GM21529 (cell line): ENCODE measurements around the gene RSPH10B.
"Not testable (repeated sequence)": the region's sequence is repeated elsewhere in the genome, so short reads cannot be mapped to it uniquely, and the experiment has no call there.

Experiments
- ATAC-seq: cut with Tn5 transposase; IDR thresholded peaks from one replicate; pipeline ENCODE4 v1.9.1; 2021; ENCODE audit not compliant: unreplicated experiment

Gene RSPH10B

DNA sequence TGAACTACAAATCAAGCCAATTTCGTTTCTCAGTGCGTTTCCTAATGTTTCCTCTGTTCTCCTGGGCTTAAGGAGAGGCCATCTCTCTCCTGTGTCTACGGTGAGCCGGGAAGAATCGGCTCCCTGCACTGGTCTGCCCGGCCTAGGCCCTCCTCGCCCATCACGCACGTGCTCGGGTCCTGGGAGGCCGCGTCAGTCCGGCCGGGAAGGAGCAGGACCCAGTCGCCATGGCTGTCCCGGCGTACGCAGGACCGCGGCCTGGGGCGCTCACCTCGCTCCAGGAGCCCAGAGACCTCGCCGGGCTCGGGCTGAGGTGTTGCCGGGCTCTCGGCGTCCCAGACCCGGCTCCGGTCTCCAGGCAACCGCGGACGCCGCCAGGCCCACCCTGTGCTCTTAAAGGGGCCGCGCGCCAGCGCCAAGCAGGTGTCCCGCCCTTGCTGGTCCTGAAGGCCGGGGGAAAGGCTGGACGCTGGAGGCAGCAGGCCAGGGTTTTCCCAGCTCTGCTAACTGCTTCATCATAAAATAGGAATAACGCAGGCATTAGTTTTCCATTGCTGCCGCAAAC is at the start of gene RSPH10B:
RSPH10B (minus strand) TSS at position 343 of the 565 bp plus-strand sequence. CDS start 3,573 bp downstream, outside the sequence.
- ATAC-seq, result not testable (repeated sequence)

GRCh38 chr7:6016653-6016966 is 46.1 kb upstream of the RSPH10B start:
- ATAC-seq, result no peak

DNA sequence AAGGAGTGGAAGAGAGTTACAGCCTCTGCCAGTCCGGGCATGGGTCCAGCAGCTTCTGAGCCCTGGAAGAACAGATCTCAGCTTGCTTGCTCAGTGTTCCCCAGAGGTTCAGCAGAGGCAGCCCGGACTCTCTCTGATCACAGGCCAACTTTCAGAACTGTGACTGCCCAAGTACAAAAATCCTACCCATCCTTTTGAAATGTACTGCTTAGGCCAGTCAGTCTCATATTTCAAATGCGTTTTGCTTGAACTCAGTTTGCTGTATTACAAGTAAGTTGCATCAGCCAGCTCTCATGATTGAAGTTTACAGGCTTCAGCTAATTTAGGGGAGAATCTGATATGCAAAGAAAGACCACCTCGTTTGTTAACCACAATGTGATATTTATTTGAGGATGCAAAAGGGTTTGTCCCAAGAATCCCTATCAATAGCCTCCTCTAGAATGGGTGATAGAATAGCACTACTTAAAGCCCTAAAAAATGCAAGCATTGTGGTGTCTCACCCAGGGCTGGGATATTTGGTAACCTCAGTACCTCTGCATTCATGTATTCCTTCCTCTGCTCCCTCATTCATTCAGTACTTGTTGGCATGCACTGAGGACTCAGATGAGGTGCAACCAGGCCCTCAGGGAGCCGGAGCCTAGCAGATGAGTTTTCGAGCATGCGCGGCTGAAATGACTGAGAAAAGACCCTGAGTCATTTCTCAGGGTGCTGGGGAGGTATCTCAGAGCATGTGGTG is 45.6 kb upstream of the RSPH10B start:
- peak; percentile 13 for ATAC-seq

DNA sequence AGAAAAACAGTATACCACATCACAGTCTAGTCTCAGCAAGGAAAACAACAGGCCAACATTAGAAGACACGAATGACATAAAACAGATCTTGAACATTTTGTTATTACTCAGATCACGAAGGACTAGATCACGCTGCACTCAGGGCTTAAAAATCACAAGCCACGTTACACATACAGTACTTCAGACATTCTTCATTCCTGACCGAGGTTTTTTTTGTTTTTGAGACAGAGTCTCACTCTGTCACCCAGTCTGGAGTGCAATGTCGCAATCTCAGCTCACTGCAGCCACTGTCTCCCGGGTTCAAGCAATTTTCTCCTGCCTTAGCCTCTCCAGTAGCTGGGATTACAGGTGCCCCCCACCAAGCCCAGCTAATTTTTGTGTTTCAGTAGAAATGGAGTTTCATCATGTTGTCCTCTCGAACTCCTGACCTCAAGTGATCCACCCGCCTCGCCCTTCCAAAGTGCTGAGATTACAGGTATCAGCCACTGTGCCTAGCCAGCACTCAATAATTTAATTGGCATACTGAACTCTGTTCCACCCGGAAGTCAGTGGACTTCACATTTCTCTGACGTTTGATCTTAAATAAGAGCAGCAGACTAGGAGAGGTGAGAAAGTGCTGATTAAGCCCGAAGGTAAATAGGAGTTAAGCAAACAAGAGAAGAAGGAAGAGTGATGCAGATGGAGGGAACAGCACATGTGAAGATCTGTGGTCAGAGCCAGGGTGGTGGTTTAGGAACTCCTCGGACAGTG is 42.0 kb upstream of the RSPH10B start:
- ATAC-seq, result no peak

DNA sequence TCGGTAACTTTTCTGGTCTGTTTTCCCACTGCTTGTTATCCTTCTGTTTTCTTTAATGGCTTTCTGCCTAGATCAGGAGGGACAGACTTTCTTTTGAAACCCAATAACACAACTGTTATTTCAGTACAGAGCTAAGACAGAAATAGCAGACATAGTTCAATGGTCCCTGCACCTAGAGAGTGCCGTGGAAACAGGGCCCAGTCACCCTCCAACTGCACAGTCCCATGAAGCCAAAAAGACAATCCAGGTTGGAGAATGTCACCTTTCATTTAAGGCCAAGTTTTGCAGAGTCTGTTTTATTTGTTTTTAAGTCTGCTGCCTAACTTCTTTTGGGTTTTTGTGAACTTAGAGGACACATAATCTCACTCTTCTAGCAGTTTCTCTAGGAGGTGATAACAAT is 41.1 kb upstream of the RSPH10B start:
- no peak for ATAC-seq

DNA sequence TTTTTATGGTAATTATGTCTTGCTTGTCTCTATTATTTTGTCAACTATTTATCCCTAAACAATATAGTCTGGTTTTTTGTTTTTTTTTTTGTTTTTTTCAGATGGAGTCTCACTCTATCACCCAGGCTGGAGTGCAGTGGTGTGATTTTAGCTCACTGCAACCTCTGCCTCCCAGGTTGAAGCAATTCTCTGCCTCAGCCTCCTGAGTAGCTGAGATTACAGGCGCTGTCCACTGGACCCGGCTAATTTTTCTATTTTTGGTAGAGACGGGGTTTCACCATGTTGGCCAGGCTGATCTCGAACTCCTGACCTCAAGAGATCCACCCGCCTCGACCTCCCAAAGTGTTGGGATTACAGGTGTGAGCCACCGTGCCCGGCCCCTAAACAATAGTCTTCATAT is 39.9 kb upstream of the RSPH10B start:
- ATAC-seq, result not testable (repeated sequence)

DNA sequence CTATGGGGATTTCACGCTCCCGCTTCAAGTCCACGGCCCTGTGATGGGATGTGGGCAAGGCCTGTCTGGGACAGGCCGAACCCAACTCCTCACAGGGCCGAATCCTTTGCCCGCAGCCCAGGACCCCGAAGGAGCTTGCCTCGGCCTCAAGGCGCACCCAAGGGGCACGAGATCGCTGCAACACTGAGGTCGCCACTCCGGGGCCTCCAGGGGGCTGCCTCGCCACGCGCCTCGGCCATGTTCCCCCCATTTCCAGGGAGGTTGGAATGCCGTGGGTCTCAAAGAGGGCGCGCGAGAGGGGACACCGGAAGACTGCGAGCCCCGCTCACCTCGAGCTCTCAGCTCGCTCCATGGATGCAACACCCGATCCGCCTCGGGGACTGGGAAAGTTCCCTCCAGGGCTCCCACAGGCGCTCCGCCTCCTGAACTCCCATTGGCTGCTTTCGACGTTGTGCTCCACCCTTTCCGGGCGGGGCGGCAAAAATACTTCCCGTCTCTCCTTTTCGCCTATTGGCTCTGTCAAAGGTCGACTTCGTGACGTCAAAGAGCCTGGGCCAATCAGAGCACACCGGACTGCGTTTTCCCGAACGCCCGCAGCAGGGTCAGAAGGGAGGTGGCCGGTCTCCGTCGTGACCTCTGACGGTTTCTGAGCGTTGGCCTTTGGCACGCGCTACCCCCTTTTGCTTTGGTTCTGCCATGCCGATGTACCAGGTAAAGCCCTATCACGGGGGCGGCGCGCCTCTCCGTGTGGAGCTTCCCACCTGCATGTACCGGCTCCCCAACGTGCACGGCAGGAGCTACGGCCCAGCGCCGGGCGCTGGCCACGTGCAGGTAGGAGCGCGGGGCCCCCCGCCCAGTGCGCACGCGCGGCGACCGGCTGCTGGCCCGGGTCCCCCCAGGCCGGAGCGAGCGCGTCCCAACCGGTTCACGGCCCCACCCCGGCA is 38.5 kb upstream of the RSPH10B start, which contains the start of the genes AIMP2 and PMS2:
AIMP2 (plus strand) TSS at position 605 of the 944 bp plus-strand sequence; CDS start at position 697, 92 bp downstream.
PMS2 (minus strand) TSS at position 382 of the 944 bp plus-strand sequence; CDS start at position 352, 30 bp downstream.
- ATAC-seq, result peak; percentile 92

- ATAC-seq, result not testable (repeated sequence)
These were observed 37.5 kb upstream of the RSPH10B start for GRCh38 chr7:6007835-6008590.

DNA sequence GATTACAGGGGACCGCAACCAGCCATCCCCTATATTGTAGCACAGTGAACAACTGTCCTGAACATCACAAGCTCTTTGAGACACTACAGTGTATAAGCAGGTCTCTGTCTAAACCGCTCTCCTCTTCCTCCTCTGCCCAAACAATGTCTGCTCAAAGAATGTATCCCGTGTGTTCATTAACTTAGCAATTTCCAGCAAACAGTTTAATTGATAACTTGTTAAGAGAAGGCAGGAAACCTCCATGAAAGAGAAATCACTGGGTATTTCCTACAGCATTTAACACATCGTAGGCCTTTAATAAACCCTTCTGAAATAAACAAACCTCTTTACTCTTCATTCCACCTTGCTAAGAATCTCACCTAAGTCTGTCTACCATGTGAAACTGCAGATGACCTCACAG is 36.9 kb upstream of the RSPH10B start:
- no peak for ATAC-seq

GRCh38 chr7:5997210-5997808 is 26.8 kb upstream of the RSPH10B start:
- ATAC-seq, result no peak

DNA sequence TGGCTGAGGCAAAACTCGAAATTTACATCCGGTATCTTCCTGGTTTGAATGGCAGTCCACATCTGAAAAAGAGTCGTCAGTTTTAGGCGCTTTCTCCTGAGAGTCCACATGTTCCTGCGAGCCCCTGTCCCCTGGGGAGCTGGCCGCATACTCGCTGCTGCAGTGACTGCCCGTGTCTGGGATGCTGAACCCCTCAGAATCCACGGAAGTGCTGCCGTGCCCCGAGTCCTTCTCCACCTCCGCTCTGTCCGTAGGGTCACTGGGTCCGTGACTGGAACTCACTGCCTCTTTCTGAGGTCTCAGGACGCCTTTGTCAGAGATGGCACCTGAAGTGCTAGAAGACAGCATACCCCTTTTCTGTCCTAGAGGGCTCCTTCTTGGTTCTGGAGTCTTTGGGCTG is 16.6 kb upstream of the RSPH10B start:
- ATAC-seq, result not testable (repeated sequence)

GRCh38 chr7:5979680-5980314 is 9.3 kb upstream of the RSPH10B start:
- ATAC-seq, result not testable (repeated sequence)

DNA sequence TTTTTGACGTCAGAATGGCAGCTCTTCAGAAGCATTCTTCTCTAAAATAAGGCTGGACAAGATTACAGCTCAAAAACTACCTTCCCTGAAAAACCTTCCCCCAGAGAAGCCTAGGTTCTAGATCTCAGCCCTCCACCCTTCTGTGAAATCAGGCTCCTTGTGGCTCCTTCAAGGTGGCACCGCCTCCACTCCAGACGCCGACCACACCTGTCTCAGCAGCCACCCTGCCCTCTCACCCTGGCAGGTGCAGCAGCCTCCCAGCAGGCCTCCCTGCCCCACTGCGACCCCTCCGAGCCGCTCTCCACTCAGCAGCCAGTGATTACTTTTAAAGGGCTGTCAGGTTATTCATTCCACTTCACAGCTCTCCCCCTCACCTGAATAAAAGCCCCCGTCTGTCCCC is 3.1 kb upstream of the RSPH10B start:
- ATAC-seq, result not testable (repeated sequence)

DNA sequence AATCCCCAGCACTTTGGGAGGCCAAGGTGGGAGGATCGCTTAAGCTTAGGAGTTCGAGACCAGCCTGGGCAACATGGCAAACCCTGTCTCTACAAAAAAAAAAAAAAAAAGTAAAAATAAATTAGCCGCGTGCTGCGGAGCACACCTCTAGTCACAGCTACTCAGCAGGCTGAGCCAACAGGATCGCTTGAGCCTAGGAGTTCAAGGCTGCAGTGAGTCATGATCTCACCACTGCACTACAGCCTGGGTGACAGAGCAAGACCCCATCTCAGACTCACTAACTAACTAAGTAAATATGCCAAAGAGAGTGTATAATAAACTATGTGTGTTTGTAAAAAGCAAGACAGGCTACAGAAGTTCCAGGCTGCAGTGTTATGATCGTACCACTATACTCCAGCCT is 6.7 kb downstream of the RSPH10B start:
- ATAC-seq, result not testable (repeated sequence)

DNA sequence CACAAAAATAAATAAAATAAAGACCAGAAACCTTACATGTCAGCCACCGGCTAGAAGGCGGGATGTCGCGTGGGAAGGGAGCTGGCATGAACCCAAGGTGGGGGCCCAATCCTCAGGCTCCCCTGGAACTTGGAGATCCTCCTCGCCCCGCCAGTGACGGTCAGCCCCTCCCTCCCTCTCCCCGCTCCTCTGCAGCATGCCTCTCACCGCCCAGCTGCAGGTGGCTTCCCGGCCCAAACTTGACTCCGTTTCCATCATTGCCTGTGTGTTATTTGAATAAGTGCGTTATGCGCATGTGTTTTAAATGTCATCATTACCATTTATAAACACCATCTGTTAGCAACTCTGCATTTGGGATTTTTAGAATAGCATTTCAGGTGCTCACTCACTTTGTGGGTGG is 7.3 kb downstream of the RSPH10B start:
- not testable (repeated sequence) for ATAC-seq

DNA sequence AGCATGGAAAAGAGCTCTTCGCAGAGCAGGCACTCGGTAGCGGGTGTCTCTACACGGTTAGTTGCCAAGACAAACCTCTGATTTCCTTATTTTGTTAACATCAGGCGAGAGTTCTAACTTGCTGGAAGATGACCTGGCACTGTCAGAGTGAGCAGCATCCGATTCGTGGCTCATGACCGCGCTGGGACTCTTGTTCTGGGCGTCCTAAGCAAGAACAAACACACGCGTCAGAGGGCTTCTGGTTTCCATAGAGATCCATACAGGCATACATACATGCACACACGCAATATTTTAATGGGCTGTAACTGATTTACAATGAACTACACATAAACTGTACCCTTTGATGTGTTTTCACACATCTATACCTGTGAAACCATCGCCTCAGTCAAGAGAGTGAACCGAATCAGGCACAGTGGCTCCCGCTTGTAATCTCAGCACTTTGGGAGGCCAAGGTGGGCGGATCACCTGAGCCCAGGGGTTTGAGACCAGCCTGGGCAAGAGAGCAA is 35.5 kb downstream of the RSPH10B start:
- ATAC-seq, result not testable (repeated sequence)

- not testable (repeated sequence) for ATAC-seq
These were observed 38.4 kb downstream of the RSPH10B start for GRCh38 chr7:5931905-5932644.

DNA sequence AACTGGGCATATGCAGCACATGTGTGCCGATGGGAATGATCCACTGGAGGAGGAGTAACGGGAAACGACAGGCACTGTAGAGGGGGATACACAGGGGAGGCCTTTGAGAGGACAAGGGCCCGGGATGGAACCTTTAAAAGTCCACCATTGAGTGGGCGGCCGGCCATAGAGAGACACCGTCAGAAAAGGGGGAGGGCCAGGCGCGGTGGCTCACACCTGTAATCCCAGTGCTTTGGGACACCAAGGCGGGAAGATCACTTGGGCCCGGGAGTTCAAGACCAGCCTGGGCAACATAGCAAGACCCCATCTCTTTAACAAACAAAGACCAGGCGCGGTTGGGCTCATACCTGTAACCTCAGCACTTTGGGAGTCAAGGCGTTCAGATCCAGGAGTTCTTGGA is 39.2 kb downstream of the RSPH10B start:
- ATAC-seq, result not testable (repeated sequence)
